Fibroblast of the aortic adventitia (primary cell): Measurements from ENCODE around the gene KIF1A. TPM values are rescaled to one million over a fixed set of nuclear protein-coding genes. Genes with fewer than 3 reads are reported as not detected.
"Not testable (repeated sequence)": the region's sequence is repeated elsewhere in the genome, so short reads cannot be mapped to it uniquely, and the experiment has no call there.

ENCODE experiments used
- DNase-seq: peaks from one replicate; pipeline ENCODE4 v3.0.0-alpha.2; 2010; ENCODE audit warnings: low read depth
- H3K4me3 ChIP-seq: 2 replicates; pipeline ENCODE4 v1.5.1; 2011; ENCODE audit warnings: low read depth, mild to moderate bottlenecking, control low read depth, low read length, moderate library complexity
- CTCF ChIP-seq: IDR thresholded peaks from 2 replicates; pipeline ENCODE4 v1.5.1; 2011; ENCODE audit warnings: mild to moderate bottlenecking, low read length, control low read depth, inconsistent platforms; ENCODE audit not compliant: insufficient read depth
- total RNA-seq: library from RNA; depleted of rRNA; stranded (reverse); fragments of >200 nt; gene quantifications from 2 replicates; pipeline ENCODE4 v1.2.3, GENCODE V29; 2012; ENCODE audit warnings: low replicate concordance

KIF1A gene
- total RNA-seq, 1 donor = under 0.01 TPM

GRCh38 chr2:240781471-240782220, 38.4 kb downstream of the KIF1A start:
- no peak for DNase-seq
- no peak overlapping the region for H3K4me3 ChIP-seq
- no peak for TF ChIP-seq CTCF

- no peak overlapping the region for H3K4me3 ChIP-seq
- TF ChIP-seq CTCF = no peak
- peak; percentile 3 for DNase-seq
Measured at GRCh38 chr2:240780023-240780700, 39.9 kb downstream of the KIF1A start.

GRCh38 chr2:240779250-240779832, 40.7 kb downstream of the KIF1A start:
- not testable (repeated sequence) for DNase-seq

GRCh38 chr2:240778426-240778825, 41.6 kb downstream of the KIF1A start:
- H3K4me3 ChIP-seq = no peak overlapping the region
- no peak for TF ChIP-seq CTCF
- DNase-seq = no peak

More at GRCh38 chr2:240779250-240779832, 40.7 kb downstream of the KIF1A start:
- H3K4me3 ChIP-seq = not testable (repeated sequence)

GRCh38 chr2:240777456-240778212, 42.4 kb downstream of the KIF1A start:
- H3K4me3 ChIP-seq = no peak overlapping the region
- TF ChIP-seq CTCF = no peak
- no peak for DNase-seq

- no peak for DNase-seq
- TF ChIP-seq CTCF = no peak
Measured at GRCh38 chr2:240775905-240776304, 44.1 kb downstream of the KIF1A start.

More at GRCh38 chr2:240775905-240776304, 44.1 kb downstream of the KIF1A start:
- no peak overlapping the region for H3K4me3 ChIP-seq
